Epithelial cell of proximal tubule (primary cell): Measurements from ENCODE around the gene CHAD. TPM values are rescaled to one million over a fixed set of nuclear protein-coding genes. Genes with fewer than 3 reads are reported as not detected.

Experiments
- DNase-seq: peaks from one replicate; pipeline ENCODE4 v3.0.0-alpha.2; 2011; ENCODE audit warnings: low read depth
- H3K4me3 ChIP-seq: 2 replicates; pipeline ENCODE4 v1.5.1; 2011; ENCODE audit warnings: low read depth, mild to moderate bottlenecking, low read length
- CTCF ChIP-seq: conservative IDR thresholded peaks from 2 replicates; pipeline ENCODE4 v1.5.1; 2012; ENCODE audit warnings: low read depth, mild to moderate bottlenecking, low read length
- total RNA-seq: library from RNA; depleted of rRNA; stranded (reverse); fragments of >200 nt; gene quantifications from 2 replicates; pipeline ENCODE4 v1.2.3, GENCODE V29; 2015

CHAD gene
- total RNA-seq, 1 donor from 2014 or later = not detected

GRCh38 chr17:50464736-50465135 is 3.9 kb downstream of the CHAD start:
- TF ChIP-seq CTCF = no peak
- no peak for DNase-seq
- no peak overlapping the region for H3K4me3 ChIP-seq

- no peak for TF ChIP-seq CTCF
- no peak overlapping the region for H3K4me3 ChIP-seq
- DNase-seq = no peak
Measured at GRCh38 chr17:50464121-50464520, 4.6 kb downstream of the CHAD start.

DNA sequence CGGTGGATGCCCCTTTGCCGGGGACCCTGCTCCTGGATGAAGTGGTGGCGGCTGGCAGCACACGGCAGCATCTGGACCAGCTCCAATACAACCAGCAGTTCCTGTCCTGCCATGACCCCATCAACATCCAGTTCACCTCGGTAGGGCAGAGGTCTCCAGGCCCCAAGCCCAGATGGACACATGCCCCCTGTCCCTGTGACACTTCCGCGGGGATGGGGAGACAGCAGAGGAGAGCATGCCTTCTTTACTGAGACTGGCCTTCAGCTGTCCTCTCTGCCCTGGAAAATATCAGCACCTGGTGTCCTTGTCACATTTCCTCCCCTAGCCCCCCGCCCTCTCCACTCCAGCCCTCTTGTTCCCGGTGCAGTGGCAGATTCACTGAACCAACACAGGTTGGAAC is 6.2 kb downstream of the CHAD start:
- no peak for DNase-seq
- no peak for TF ChIP-seq CTCF
- H3K4me3 ChIP-seq = no peak overlapping the region

- no peak overlapping the region for H3K4me3 ChIP-seq
- DNase-seq = no peak
- no peak for TF ChIP-seq CTCF
Measured at GRCh38 chr17:50461550-50462132, 7.0 kb downstream of the CHAD start.

GRCh38 chr17:50460831-50461526 is 7.7 kb downstream of the CHAD start:
- no peak for TF ChIP-seq CTCF
- DNase-seq = no peak
- no peak overlapping the region for H3K4me3 ChIP-seq

DNA sequence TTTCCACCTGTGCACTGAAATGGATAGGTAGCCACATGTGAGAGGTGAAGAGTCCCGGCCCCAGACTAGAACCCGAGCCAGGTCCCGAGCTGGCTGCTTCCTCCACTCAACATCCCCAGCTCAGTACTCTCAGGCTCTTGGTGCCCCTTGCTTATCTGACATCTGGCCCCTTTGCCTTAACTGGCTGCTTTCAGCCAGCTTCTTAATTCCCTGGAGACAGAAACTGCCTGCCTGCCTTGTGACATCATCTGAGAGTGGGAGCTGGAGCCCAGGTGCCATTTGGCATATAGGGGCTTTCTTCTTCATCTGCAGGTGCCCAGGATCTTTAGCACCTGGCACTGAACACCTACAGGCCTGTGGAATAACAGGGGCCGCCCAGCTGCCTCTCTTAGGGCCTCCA is 8.9 kb downstream of the CHAD start:
- no peak overlapping the region for H3K4me3 ChIP-seq
- no peak for DNase-seq
- TF ChIP-seq CTCF = no peak
